Sigmoid colon (tissue), 7 donors: ENCODE measurements around the gene TSR3. TPM values are rescaled to one million over a fixed set of nuclear protein-coding genes. Genes with fewer than 3 reads are reported as not detected.

Source experiments
- DNase-seq: peaks from one replicate; pipeline ENCODE4 v3.0.0-alpha.2; 2019
- H3K27ac ChIP-seq, 4 donors: fragments of 200-600 bp; sonication (generic); one replicate each; pipeline ENCODE4 v1.5.1; 2016 to 2019; ENCODE audit warnings: mild to moderate bottlenecking in 1 of 4
- H3K27me3 ChIP-seq, 3 donors: fragments of 200-600 bp; sonication (generic); one replicate each; pipeline ENCODE4 v1.5.1; 2019; ENCODE audit warnings: mild to moderate bottlenecking in 1 of 3
- H3K36me3 ChIP-seq, 4 donors: fragments of 200-600 bp; sonication (generic); one replicate each; pipeline ENCODE4 v1.5.1; 2016 to 2019
- H3K4me1 ChIP-seq, 4 donors: fragments of 200-600 bp; sonication (generic); one replicate each; pipeline ENCODE4 v1.5.1; 2017 to 2019
- H3K4me3 ChIP-seq, 4 donors: fragments of 200-600 bp; sonication (generic); one replicate each; pipeline ENCODE4 v1.5.1; 2017 to 2019; ENCODE audit warnings: mild to moderate bottlenecking in 2 of 4, moderate library complexity in 1 of 4
- H3K9me3 ChIP-seq, 4 donors: fragments of 200-600 bp in 3 of 4; sonication (generic) in 3 of 4; one replicate each; pipeline versions ENCODE4 v1.5.1 to v1.6.1; 2013 to 2019
- CTCF ChIP-seq, 4 experiments: fragments of 450-650 bp in 3 of 4; fragments of 200-600 bp in 1 of 4; IDR thresholded peaks; one replicate each; pipeline ENCODE4 v1.5.1; 2016 to 2019; ENCODE audit warnings: antibody characterized with exemption in 4 of 4, mild to moderate bottlenecking in 3 of 4, moderate library complexity in 2 of 4
- EP300 ChIP-seq, 4 donors: sonication (generic); formaldehyde crosslinking; IDR thresholded peaks; one replicate each; pipeline ENCODE4 v1.6.1; 2017; ENCODE audit warnings: antibody characterized with exemption in 4 of 4
- POLR2A ChIP-seq, 2 donors: fragments of 450-650 bp; IDR thresholded peaks; one replicate each; pipeline ENCODE4 v1.6.1; 2016; ENCODE audit warnings: antibody characterized with exemption in 2 of 2, mild to moderate bottlenecking in 2 of 2, moderate library complexity in 2 of 2
- POLR2AphosphoS5 ChIP-seq, 4 donors: sonication (generic); formaldehyde crosslinking; IDR thresholded peaks; one replicate each; pipeline ENCODE4 v1.6.1; 2017; ENCODE audit warnings: antibody characterized with exemption in 4 of 4
- WGBS, 2 donors: extraction: QIAGEN DNeasy Blood & Tissue Kit; methylation state at CpG; one replicate each; pipeline ENCODE4 v1.1.7; 2013; 5-methylcytosine and 5-hydroxymethylcytosine counted together
- intact Hi-C: fragments of 100-400 bp; cut with DNase I; formaldehyde crosslinking; loops from one replicate; pipeline ENCODE4 v1.15.1; 2023
- polyA plus RNA-seq, 3 donors: library from polyadenylated mRNA; stranded (reverse); fragments of 200-250 nt; gene quantifications; one replicate each; pipeline ENCODE4 v1.2.3, GENCODE V29; 2013
- total RNA-seq, 4 donors: library from RNA; depleted of rRNA; stranded (reverse); fragments of >200 nt; gene quantifications; one replicate each; pipeline ENCODE4 v1.1.0, GENCODE V29; 2016
- donor health status: healthy with polysubstance abuse.
- donor health status: Bipolar disorder and iron deficiency.
- donor health status: healthy.

TSR3 gene
- total and polyA plus RNA-seq, 7 donors = 59.0 to 107 (median 83.4) TPM

- no peak for DNase-seq
- Histone ChIP-seq H3K9me3 (no peaks in the 10 kb centered on the region), H3K27me3 (no peaks in the 10 kb centered on the region), H3K36me3 (peaks cover 44 to 84% (median 53%) of the 10 kb centered on the region in 4 donors), H3K4me3 (no peak overlapping the region), H3K27ac (no peak overlapping the region), H3K4me1 (no peaks in the 10 kb centered on the region)
- TF ChIP-seq POLR2AphosphoS5 (IDR thresholded peaks at IDR 0.05) (no peak), CTCF (IDR thresholded peaks at IDR 0.05) (no peak), EP300 (IDR thresholded peaks at IDR 0.05) (no peak), POLR2A (IDR thresholded peaks at IDR 0.05) (no peak)
- intact Hi-C loops = no loop called here
- WGBS, 2 donors = 83 to 88% methylated on average over 35 of the region's 35 CpGs
Observed at GRCh38 chr16:1323296-1324239, 28.1 kb downstream of the TSR3 start.

- Histone ChIP-seq H3K27me3 (no peaks in the 10 kb centered on the region), H3K9me3 (no peaks in the 10 kb centered on the region), H3K4me1 (no peaks in the 10 kb centered on the region), H3K27ac (no peak overlapping the region), H3K36me3 (peaks cover 53 to 92% (median 64%) of the 10 kb centered on the region in 4 donors), H3K4me3 (no peak overlapping the region)
- WGBS, 2 donors = 93 to 96% methylated on average over 8 of the region's 8 CpGs
- DNase-seq = no peak
- intact Hi-C loops = no loop called here
- TF ChIP-seq POLR2A (IDR thresholded peaks at IDR 0.05) (no peak), EP300 (IDR thresholded peaks at IDR 0.05) (no peak), POLR2AphosphoS5 (IDR thresholded peaks at IDR 0.05) (no peak), CTCF (IDR thresholded peaks at IDR 0.05) (no peak)
Observed at GRCh38 chr16:1322407-1322806, 29.3 kb downstream of the TSR3 start.

- Histone ChIP-seq H3K4me3 (no peak overlapping the region), H3K9me3 (no peaks in the 10 kb centered on the region), H3K4me1 (no peaks in the 10 kb centered on the region), H3K27ac (no peak overlapping the region), H3K36me3 (peaks cover 58 to 100% (median 79%) of the 10 kb centered on the region in 4 donors), H3K27me3 (no peaks in the 10 kb centered on the region)
- WGBS, 2 donors = 86 to 88% methylated on average over 22 of the region's 22 CpGs
- intact Hi-C loops = no loop called here
- no peak for DNase-seq
- no peak for TF ChIP-seq POLR2AphosphoS5 (IDR thresholded peaks at IDR 0.05)
- no peak for TF ChIP-seq EP300 (IDR thresholded peaks at IDR 0.05)
- no peak for TF ChIP-seq CTCF (IDR thresholded peaks at IDR 0.05)
- TF ChIP-seq POLR2A (IDR thresholded peaks at IDR 0.05) = no peak
Observed at GRCh38 chr16:1320658-1321240, 30.9 kb downstream of the TSR3 start.

- WGBS, 2 donors = 85 to 86% methylated on average over 12 of the region's 12 CpGs
- no peak for DNase-seq
- TF ChIP-seq CTCF (IDR thresholded peaks at IDR 0.05) (no peak), EP300 (IDR thresholded peaks at IDR 0.05) (no peak), POLR2AphosphoS5 (IDR thresholded peaks at IDR 0.05) (no peak), POLR2A (IDR thresholded peaks at IDR 0.05) (no peak)
- H3K9me3 ChIP-seq = no peaks in the 10 kb centered on the region
- no peaks in the 10 kb centered on the region for H3K27me3 ChIP-seq
- intact Hi-C loops = no loop called here
- H3K36me3 ChIP-seq = peaks cover 58 to 100% (median 83%) of the 10 kb centered on the region in 4 donors
- H3K4me1 ChIP-seq = peaks cover 0 to 2% (median under 1%) of the 10 kb centered on the region in 4 donors
- no peak overlapping the region for H3K27ac ChIP-seq
- no peak overlapping the region for H3K4me3 ChIP-seq
Observed at GRCh38 chr16:1320097-1320496, 31.6 kb downstream of the TSR3 start.
